ENCODE data around the gene TM2D3.
A peak's percentile ranks its signal among the peaks of the same experiment; 100 is the strongest.
"Not testable (repeated sequence)": the region's sequence is repeated elsewhere in the genome, so short reads cannot be mapped to it uniquely, and the experiment has no call there.

Gene TM2D3

GRCh38 chr15:101672298-101672697 is 20.1 kb upstream of the TM2D3 start:
- Mint-ChIP-seq H3K4me1 (peaks cover 7 to 11% of the 10 kb centered on the region in 2 donors), H3K9me3 (no peaks in the 10 kb centered on the region), H3K27me3 (no peaks in the 10 kb centered on the region), H3K36me3 (peaks cover 25 to 52% of the 10 kb centered on the region in 2 donors), H3K4me3 (no peak overlapping the region), H3K27ac (no peak overlapping the region)
- no peak for ATAC-seq (replicated peaks)
- DNase-seq = no peak

GRCh38 chr15:101669744-101670143 is 17.6 kb upstream of the TM2D3 start:
- ATAC-seq (replicated peaks) (no peak), DNase-seq (no peak)
- H3K9me3 Mint-ChIP-seq = no peaks in the 10 kb centered on the region
- H3K27ac Mint-ChIP-seq = no peak overlapping the region
- H3K4me3 Mint-ChIP-seq = no peak overlapping the region
- peaks cover 21 to 47% of the 10 kb centered on the region in 2 donors for H3K36me3 Mint-ChIP-seq
- H3K4me1 Mint-ChIP-seq = peaks cover 2 to 11% of the 10 kb centered on the region in 2 donors
- no peaks in the 10 kb centered on the region for H3K27me3 Mint-ChIP-seq

GRCh38 chr15:101667881-101668280 is 15.7 kb upstream of the TM2D3 start:
- Mint-ChIP-seq H3K27ac (peak overlapping the region; percentile 37), H3K9me3 (no peaks in the 10 kb centered on the region), H3K4me1 (peaks cover 0 to 6% of the 10 kb centered on the region in 2 donors), H3K36me3 (peaks cover 22 to 39% of the 10 kb centered on the region in 2 donors), H3K4me3 (no peak overlapping the region), H3K27me3 (no peaks in the 10 kb centered on the region)
- DNase-seq (no peak), ATAC-seq (replicated peaks) (no peak)

GRCh38 chr15:101664303-101664913 is 12.2 kb upstream of the TM2D3 start:
- ATAC-seq (replicated peaks) (no peak), DNase-seq (no peak)
- Mint-ChIP-seq H3K27me3 (no peaks in the 10 kb centered on the region), H3K4me1 (peaks cover 0 to 6% of the 10 kb centered on the region in 2 donors), H3K27ac (no peak overlapping the region), H3K4me3 (no peak overlapping the region), H3K36me3 (peaks cover 20 to 34% of the 10 kb centered on the region in 2 donors), H3K9me3 (no peaks in the 10 kb centered on the region)

- Mint-ChIP-seq H3K27ac (no peak overlapping the region), H3K27me3 (no peaks in the 10 kb centered on the region), H3K36me3 (peaks cover 13 to 29% of the 10 kb centered on the region in 2 donors), H3K9me3 (no peaks in the 10 kb centered on the region), H3K4me3 (no peak overlapping the region), H3K4me1 (no peaks in the 10 kb centered on the region)
- no peak for DNase-seq
- ATAC-seq (replicated peaks) = no peak
Measured at GRCh38 chr15:101662203-101662602, 10.0 kb upstream of the TM2D3 start.

- Mint-ChIP-seq H3K27me3 (no peaks in the 10 kb centered on the region), H3K27ac (no peak overlapping the region), H3K36me3 (peaks cover 12 to 21% of the 10 kb centered on the region in 2 donors), H3K4me1 (no peaks in the 10 kb centered on the region), H3K4me3 (no peak overlapping the region), H3K9me3 (no peaks in the 10 kb centered on the region)
- DNase-seq (no peak), ATAC-seq (replicated peaks) (no peak)
Measured at GRCh38 chr15:101660005-101660404, 7.8 kb upstream of the TM2D3 start.

GRCh38 chr15:101657968-101658784 is 6.0 kb upstream of the TM2D3 start:
- Mint-ChIP-seq H3K4me3 (no peak overlapping the region), H3K9me3 (no peaks in the 10 kb centered on the region), H3K4me1 (peaks cover 7 to 9% of the 10 kb centered on the region in 2 donors), H3K27ac (no peak overlapping the region), H3K36me3 (peaks cover 7 to 18% of the 10 kb centered on the region in 2 donors), H3K27me3 (no peaks in the 10 kb centered on the region)
- ATAC-seq (replicated peaks) (no peak), DNase-seq (no peak)

GRCh38 chr15:101657171-101657570 is 5.0 kb upstream of the TM2D3 start:
- no peak for ATAC-seq (replicated peaks)
- no peak overlapping the region for H3K27ac Mint-ChIP-seq
- no peaks in the 10 kb centered on the region for H3K9me3 Mint-ChIP-seq
- DNase-seq = no peak
- H3K4me3 Mint-ChIP-seq = no peak overlapping the region
- H3K36me3 Mint-ChIP-seq = peaks cover 7 to 18% of the 10 kb centered on the region in 2 donors
- H3K27me3 Mint-ChIP-seq = no peaks in the 10 kb centered on the region
- peaks cover 7 to 9% of the 10 kb centered on the region in 2 donors for H3K4me1 Mint-ChIP-seq

- ATAC-seq (replicated peaks); H3K4me3 Mint-ChIP-seq: not testable (repeated sequence)
Measured at GRCh38 chr15:101654624-101655337, 2.6 kb upstream of the TM2D3 start.

GRCh38 chr15:101654171-101654570 is 2.0 kb upstream of the TM2D3 start:
- no peak overlapping the region for H3K4me3 Mint-ChIP-seq
- no peak for DNase-seq

More at GRCh38 chr15:101654624-101655337, 2.6 kb upstream of the TM2D3 start:
- not testable (repeated sequence) for H3K27me3 Mint-ChIP-seq, DNase-seq, H3K36me3 Mint-ChIP-seq, H3K9me3 Mint-ChIP-seq
- Mint-ChIP-seq H3K27ac (peak overlapping the region; percentile 42), H3K4me1 (peaks cover 12 to 19% of the 10 kb centered on the region in 2 donors)

GRCh38 chr15:101652786-101653430 is 727 bp upstream of the TM2D3 start:
- Mint-ChIP-seq H3K4me1 (peaks cover 14 to 27% of the 10 kb centered on the region in 2 donors), H3K9me3 (no peaks in the 10 kb centered on the region), H3K4me3 (peak overlapping the region; percentile 89 to 95), H3K27ac (peak overlapping the region; percentile 98), H3K27me3 (no peaks in the 10 kb centered on the region), H3K36me3 (peaks cover 4 to 20% of the 10 kb centered on the region in 2 donors)
- DNase-seq (no peak), ATAC-seq (replicated peaks) (no peak)

More at GRCh38 chr15:101654171-101654570, 2.0 kb upstream of the TM2D3 start:
- Mint-ChIP-seq H3K36me3 (peaks cover 3 to 13% of the 10 kb centered on the region in 2 donors), H3K27ac (peak overlapping the region; percentile 42), H3K9me3 (no peaks in the 10 kb centered on the region), H3K27me3 (no peaks in the 10 kb centered on the region), H3K4me1 (peaks cover 14 to 25% of the 10 kb centered on the region in 2 donors)
- no peak for ATAC-seq (replicated peaks)

GRCh38 chr15:101651554-101652097 is 555 bp downstream of the TM2D3 start:
- ATAC-seq (replicated peaks) (peak; percentile 61 to 66), DNase-seq (no peak)
- Mint-ChIP-seq H3K27ac (peak overlapping the region; percentile 95), H3K4me3 (peak overlapping the region; percentile 89 to 95), H3K27me3 (no peaks in the 10 kb centered on the region), H3K36me3 (peaks cover 4 to 21% of the 10 kb centered on the region in 2 donors), H3K4me1 (peaks cover 14 to 27% of the 10 kb centered on the region in 2 donors), H3K9me3 (no peaks in the 10 kb centered on the region)

- H3K9me3 Mint-ChIP-seq = no peaks in the 10 kb centered on the region
- H3K27me3 Mint-ChIP-seq = no peaks in the 10 kb centered on the region
- peaks cover 10 to 31% of the 10 kb centered on the region in 2 donors for H3K36me3 Mint-ChIP-seq
- ATAC-seq (replicated peaks) (no peak), DNase-seq (no peak)
- no peak overlapping the region for H3K4me3 Mint-ChIP-seq
- peaks cover 14 to 27% of the 10 kb centered on the region in 2 donors for H3K4me1 Mint-ChIP-seq
- no peak overlapping the region for H3K27ac Mint-ChIP-seq
Measured at GRCh38 chr15:101650145-101650544, 2.0 kb downstream of the TM2D3 start.

- H3K27me3 Mint-ChIP-seq = no peaks in the 10 kb centered on the region
- DNase-seq (no peak), ATAC-seq (replicated peaks) (no peak)
- no peak overlapping the region for H3K4me3 Mint-ChIP-seq
- no peak overlapping the region for H3K27ac Mint-ChIP-seq
- no peaks in the 10 kb centered on the region for H3K9me3 Mint-ChIP-seq
- H3K36me3 Mint-ChIP-seq = peaks cover 19 to 34% of the 10 kb centered on the region in 2 donors
- peaks cover 7 to 18% of the 10 kb centered on the region in 2 donors for H3K4me1 Mint-ChIP-seq
Measured at GRCh38 chr15:101648356-101648755, 3.8 kb downstream of the TM2D3 start.

Measured in stimulated activated naive B cell treated with anti-CD40 and anti-IgM and Interleukin-4, amounts not matched to agents 10 μg/mL and 1 μg/mL and 100 μg/mL, for 72 hours (primary cell).